ENCODE measurements around the gene NFATC2.

The NFATC2 gene

GRCh38 chr20:51371720-51372119 lies 170.8 kb downstream of the NFATC2 start:
- DNase-seq = no peak

GRCh38 chr20:51369503-51369902 lies 173.0 kb downstream of the NFATC2 start:
- no peak for DNase-seq

- DNase-seq = no peak
Observed at GRCh38 chr20:51368461-51369211, 173.9 kb downstream of the NFATC2 start.

GRCh38 chr20:51366155-51366886 lies 176.2 kb downstream of the NFATC2 start:
- DNase-seq = peak; percentile 99

- DNase-seq = peak; percentile 82
Observed at GRCh38 chr20:51365670-51366069, 176.8 kb downstream of the NFATC2 start.

GRCh38 chr20:51363813-51364212 lies 178.7 kb downstream of the NFATC2 start:
- DNase-seq = no peak

GRCh38 chr20:51363378-51363777 lies 179.1 kb downstream of the NFATC2 start:
- DNase-seq = no peak

- DNase-seq = no peak
Observed at GRCh38 chr20:51362254-51362653, 180.3 kb downstream of the NFATC2 start.

GRCh38 chr20:51361258-51361657 lies 181.3 kb downstream of the NFATC2 start:
- DNase-seq = no peak

- peak; percentile 98 for DNase-seq
Observed at GRCh38 chr20:51360451-51361201, 181.9 kb downstream of the NFATC2 start.

GRCh38 chr20:51359947-51360346 lies 182.6 kb downstream of the NFATC2 start:
- no peak for DNase-seq

- DNase-seq = no peak
Observed at GRCh38 chr20:51359401-51359800, 183.1 kb downstream of the NFATC2 start.

DNA sequence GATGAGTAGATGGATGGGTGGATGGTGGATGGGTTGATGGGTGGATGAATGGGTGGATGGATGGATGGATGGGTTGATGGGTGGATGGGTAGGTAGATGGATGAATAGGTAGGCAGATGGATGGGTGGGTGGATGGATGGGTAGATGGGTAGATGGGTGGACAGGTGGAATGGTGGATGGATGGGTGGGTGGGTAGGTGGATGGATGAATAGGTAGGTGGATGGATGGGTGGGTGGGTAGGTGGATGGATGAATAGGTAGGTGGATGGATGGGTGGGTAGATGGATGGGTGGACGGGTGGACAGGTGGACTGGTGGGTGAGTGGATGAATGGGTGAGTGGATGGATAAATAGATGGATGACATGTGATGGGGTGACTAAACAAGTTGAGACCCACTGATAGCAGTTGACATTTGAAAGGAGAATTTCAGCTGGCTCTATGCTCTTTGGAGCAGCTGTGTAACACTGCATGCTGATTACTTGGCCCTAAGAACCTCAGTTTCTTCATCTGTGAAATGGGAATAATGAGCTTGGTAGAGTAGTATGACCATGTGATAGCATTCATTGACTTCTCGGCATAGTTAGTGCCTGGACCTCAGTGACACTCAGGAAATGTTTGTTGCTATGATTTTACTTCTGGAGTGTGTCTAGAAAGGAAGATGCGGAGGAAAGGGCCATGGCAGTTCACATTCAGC lies 184.3 kb downstream of the NFATC2 start:
- DNase-seq = no peak

DNA sequence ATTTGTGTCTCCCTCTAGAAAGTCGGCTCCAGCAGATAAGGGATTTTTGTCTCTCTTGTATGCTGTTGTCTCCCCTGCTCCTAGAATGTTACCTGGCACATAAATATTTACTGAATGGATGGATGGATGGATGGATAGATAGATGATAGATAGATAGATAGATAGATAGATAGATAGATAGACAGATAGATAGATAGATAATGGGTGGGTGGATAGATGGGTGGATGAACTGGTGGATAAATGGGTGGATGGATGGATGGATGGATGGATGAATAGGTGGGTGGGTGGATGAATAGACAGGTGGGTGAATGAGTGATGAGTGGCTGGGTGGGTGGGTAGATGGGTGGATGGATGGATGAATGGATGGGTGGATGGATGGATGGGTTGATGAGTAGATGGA lies 185.0 kb downstream of the NFATC2 start:
- no peak for DNase-seq

- no peak for DNase-seq
Observed at GRCh38 chr20:51356871-51357270, 185.6 kb downstream of the NFATC2 start.

DNA sequence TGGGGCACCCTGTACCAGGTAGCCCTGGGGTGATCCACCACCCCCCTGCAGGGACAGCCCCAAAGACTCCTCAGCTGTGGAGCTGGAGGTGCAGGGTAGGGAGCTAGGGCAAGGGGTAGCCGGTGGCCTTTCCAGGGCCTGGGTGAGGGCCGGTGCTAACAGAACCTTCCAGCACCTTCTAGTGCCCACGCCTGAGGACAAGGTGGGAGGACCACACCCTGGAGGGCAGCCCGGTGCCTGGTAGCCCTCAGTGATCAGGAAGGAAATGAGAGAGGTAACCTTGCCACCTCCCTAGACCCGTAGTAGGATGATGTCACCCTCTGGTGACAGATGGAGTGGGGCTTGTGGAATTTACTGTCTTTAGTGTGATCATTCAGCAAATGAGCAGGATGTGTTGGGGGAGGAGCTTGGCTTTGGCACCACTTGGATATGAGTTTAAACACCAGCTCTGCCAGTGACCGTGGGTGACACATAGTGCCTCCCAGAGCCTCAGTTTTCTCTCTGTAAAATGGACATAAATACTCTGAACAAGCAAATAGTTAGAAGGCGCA lies 187.7 kb downstream of the NFATC2 start:
- no peak for DNase-seq

GRCh38 chr20:51354191-51354768 lies 188.2 kb downstream of the NFATC2 start:
- no peak for DNase-seq

GRCh38 chr20:51353491-51353890 lies 189.0 kb downstream of the NFATC2 start:
- no peak for DNase-seq

DNA sequence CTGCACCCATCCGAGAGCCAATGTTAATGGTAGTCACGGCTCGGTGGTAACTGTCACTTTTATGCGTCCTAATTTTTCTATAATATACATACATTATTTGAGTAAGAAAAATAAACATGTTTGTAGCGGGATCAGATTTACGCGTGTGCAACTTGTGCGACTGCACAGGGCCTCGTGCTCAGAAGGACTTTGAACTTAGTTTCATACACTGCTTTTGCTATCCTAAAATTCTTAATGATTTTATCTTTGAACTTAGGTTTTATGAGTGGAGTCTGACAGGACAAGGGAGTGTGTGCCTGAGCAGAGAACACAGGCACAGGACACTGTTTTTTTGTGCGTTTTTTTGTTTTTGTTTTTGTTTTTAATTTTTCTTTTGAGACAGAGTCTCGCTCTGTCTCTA lies 189.7 kb downstream of the NFATC2 start:
- no peak for DNase-seq

GRCh38 chr20:51350941-51351631 lies 191.4 kb downstream of the NFATC2 start:
- peak; percentile 35 for DNase-seq

- DNase-seq = no peak
Observed at GRCh38 chr20:51348876-51349275, 193.6 kb downstream of the NFATC2 start.

- DNase-seq = no peak
Observed at GRCh38 chr20:51347831-51348230, 194.7 kb downstream of the NFATC2 start.

Measured in NCI-H226 (cell line).